ENCODE measurements around the gene MAP2K6.

DNA sequence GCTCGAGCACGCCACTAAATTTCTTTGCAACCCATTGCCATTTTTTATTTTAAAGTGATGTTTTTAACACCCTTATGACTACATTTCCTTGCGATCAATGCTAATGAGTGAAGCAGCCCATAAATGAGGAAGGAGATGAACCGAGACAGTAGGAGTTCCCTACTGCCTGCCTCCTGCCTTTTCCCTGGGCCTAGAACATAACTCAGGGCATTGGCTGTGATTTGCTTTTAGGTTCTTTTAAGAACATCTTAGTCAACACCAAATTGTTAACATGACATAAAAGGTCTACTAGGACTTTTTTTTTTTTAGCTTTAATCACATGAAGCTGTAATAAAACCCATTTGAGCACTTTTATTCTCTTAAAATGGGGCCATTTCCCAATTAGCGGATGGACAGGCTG lies 81.3 kb downstream of the MAP2K6 start:
- no peak for TF ChIP-seq POLR2A (IDR thresholded peaks at IDR 0.05; ENCODE audit: low read depth, low read length)
- TF ChIP-seq, protein P1, sequence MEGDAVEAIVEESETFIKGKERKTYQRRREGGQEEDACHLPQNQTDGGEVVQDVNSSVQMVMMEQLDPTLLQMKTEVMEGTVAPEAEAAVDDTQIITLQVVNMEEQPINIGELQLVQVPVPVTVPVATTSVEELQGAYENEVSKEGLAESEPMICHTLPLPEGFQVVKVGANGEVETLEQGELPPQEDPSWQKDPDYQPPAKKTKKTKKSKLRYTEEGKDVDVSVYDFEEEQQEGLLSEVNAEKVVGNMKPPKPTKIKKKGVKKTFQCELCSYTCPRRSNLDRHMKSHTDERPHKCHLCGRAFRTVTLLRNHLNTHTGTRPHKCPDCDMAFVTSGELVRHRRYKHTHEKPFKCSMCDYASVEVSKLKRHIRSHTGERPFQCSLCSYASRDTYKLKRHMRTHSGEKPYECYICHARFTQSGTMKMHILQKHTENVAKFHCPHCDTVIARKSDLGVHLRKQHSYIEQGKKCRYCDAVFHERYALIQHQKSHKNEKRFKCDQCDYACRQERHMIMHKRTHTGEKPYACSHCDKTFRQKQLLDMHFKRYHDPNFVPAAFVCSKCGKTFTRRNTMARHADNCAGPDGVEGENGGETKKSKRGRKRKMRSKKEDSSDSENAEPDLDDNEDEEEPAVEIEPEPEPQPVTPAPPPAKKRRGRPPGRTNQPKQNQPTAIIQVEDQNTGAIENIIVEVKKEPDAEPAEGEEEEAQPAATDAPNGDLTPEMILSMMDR (IDR thresholded peaks at IDR 0.05; ENCODE audit: extremely low read depth in 1 of 2, insufficient read depth in 1 of 2, low read depth in 1 of 2, low read length in 2 of 2), result no peak
- no peak for TF ChIP-seq POLR2AphosphoS5 (IDR thresholded peaks at IDR 0.05; ENCODE audit: insufficient read depth, low read depth, low read length)
- no peak for TF ChIP-seq JUN (IDR thresholded peaks at IDR 0.05; ENCODE audit: borderline replicate concordance, insufficient read depth, insufficient read length, low read depth)

Data from endothelial cell of umbilical vein (primary cell).